NT2/D1 (cell line): ENCODE results near the gene DYSF.

ENCODE experiments used
- DNase-seq: peaks from one replicate; pipeline ENCODE4 v3.0.0-alpha.2; 2011; ENCODE audit warnings: low read depth, low spot score
- H3K27me3 ChIP-seq: 2 replicates; pipeline ENCODE4 v1.6.0; 2011; ENCODE audit warnings: mild to moderate bottlenecking; ENCODE audit not compliant: insufficient read length, insufficient read depth
- H3K36me3 ChIP-seq: 2 replicates; pipeline ENCODE4 v1.6.1; 2011; ENCODE audit warnings: mild to moderate bottlenecking, low read length, mixed read lengths; ENCODE audit not compliant: insufficient read depth, insufficient read length
- H3K4me1 ChIP-seq: 2 replicates; pipeline ENCODE4 v1.5.1; 2011; ENCODE audit not compliant: insufficient read depth, insufficient read length
- H3K4me3 ChIP-seq: 2 replicates; pipeline ENCODE4 v1.5.1; 2011; ENCODE audit warnings: low read depth; ENCODE audit not compliant: insufficient read length
- H3K9ac ChIP-seq: 2 replicates; pipeline ENCODE4 v1.6.0; 2011; ENCODE audit warnings: low read depth; ENCODE audit not compliant: insufficient read length
- H3K9me3 ChIP-seq: 2 replicates; pipeline ENCODE4 v1.5.1; 2011; ENCODE audit warnings: mild to moderate bottlenecking, low read length; ENCODE audit not compliant: insufficient read depth
- SUZ12 ChIP-seq: IDR thresholded peaks from 2 replicates; pipeline ENCODE4 v1.6.1; 2011; ENCODE audit not compliant: insufficient read length, insufficient read depth; ENCODE audit errors: extremely low read depth
- YY1 ChIP-seq: IDR thresholded peaks from 2 replicates; pipeline ENCODE4 v1.6.1; 2011; ENCODE audit not compliant: insufficient read length, insufficient read depth
- ZNF274 ChIP-seq: IDR thresholded peaks from 2 replicates; pipeline ENCODE4 v1.6.1; 2011; ENCODE audit warnings: mild to moderate bottlenecking, low read depth, low read length

DYSF gene

DNA sequence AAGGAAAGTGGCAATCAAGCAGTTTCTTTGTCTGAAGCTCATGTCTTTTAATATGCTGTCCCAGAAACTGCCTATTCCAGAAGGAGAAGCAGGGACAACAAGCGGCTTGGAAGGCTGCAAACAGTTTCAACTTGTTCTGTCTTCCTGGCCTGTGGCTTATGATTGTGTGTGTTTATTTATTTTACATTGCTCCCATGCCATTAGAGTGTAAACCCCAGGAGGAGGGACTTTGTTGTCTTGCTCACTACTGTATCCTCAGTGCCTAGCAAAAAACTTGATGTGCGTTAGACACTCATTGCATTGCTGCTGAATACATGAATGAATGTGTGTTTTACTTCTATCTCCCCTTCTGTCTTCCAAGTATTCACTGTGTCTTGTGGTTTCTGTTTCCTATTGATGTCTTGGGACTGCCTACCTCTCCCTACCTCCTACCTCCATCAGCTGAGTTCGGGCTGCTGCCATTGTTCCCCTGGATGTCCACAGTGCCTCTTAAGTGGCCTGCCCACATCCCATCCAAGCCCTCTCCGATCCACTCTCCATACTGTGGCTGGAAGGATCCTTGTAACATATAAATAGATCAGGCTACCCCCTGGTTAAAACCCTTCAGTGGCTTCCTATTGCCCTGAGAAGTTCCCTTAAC, 261.4 kb downstream of the DYSF start:
- H3K36me3 ChIP-seq: no peaks in the 10 kb centered on the region
- no peak for DNase-seq

DNA sequence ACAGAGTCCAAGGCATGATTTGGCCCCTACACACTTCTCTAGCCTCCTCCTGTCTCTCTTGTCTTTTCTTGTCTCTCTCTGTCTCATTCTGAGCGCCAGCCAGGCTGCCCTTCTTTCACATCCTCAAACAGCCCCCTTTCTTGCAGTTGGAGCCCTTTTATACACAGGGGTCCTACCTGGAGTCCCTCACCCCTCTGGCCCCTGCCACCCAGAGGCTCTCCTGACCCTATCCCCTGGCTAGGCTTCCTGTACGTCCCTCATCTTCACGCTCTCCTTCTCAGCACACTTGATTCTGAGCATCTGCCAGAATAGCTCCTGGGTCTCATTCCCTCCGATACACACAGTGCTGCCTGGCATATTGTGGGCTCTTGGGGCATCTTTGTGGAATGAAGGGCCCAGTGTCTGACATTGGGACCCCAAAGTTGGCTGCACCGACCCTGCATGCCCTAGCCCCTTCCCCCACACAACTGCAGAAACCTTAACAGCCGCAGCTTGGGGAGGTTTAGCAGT, 261.9 kb downstream of the DYSF start:
- Histone ChIP-seq H3K9me3 (no peaks in the 10 kb centered on the region), H3K4me3 (no peak overlapping the region), H3K27me3 (no peaks in the 10 kb centered on the region), H3K9ac (no peak overlapping the region), H3K36me3 (no peaks in the 10 kb centered on the region), H3K4me1 (no peaks in the 10 kb centered on the region)
- TF ChIP-seq ZNF274 (no peak), YY1 (no peak), SUZ12 (no peak)
- no peak for DNase-seq

More for the DNA sequence above, 261.4 kb downstream of the DYSF start:
- no peak overlapping the region for H3K9ac ChIP-seq
- TF ChIP-seq ZNF274: no peak
- TF ChIP-seq YY1: no peak
- H3K4me1 ChIP-seq: no peaks in the 10 kb centered on the region
- H3K4me3 ChIP-seq: no peak overlapping the region
- H3K9me3 ChIP-seq: no peaks in the 10 kb centered on the region
- H3K27me3 ChIP-seq: no peaks in the 10 kb centered on the region

DNA sequence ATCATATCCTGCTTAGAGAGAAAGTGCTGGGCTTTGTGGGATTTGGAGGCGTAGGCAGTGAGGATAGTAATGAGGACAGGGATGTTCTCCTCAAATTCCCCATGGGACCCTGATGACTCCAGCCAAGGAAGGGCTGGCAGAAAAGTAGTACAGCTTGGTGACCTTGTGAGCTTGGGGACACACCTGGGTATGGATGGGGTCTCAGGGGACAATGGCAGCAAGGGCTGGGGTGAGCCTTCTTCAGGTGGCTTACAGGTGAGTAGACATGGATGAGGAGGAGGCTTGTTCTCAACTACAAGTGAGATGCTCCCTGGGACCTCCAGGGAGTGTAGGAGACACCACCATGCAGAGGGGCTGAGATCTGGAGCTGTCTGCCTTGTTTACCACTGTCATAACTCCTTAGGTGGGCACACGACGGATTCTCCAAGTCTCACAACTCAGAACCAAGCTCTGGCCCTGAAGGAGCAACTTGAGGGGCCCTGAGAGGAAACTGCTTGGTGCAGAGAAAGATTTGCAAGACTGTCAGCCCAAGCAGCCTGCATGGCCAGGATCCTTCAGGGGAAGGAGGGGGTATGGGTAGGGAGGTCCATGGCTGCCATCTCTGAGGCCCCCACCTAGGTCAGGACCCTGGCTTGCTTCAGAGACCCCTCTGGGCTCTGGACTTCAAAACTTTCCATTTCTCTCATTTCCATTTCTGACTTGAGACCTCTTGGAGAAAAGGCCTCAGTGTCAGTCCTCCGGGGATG, 262.8 kb downstream of the DYSF start:
- TF ChIP-seq SUZ12 (no peak), ZNF274 (no peak), YY1 (no peak)
- Histone ChIP-seq H3K9ac (no peak overlapping the region), H3K4me1 (no peaks in the 10 kb centered on the region), H3K36me3 (no peaks in the 10 kb centered on the region), H3K4me3 (no peak overlapping the region), H3K27me3 (no peaks in the 10 kb centered on the region), H3K9me3 (no peaks in the 10 kb centered on the region)
- DNase-seq: no peak

DNA sequence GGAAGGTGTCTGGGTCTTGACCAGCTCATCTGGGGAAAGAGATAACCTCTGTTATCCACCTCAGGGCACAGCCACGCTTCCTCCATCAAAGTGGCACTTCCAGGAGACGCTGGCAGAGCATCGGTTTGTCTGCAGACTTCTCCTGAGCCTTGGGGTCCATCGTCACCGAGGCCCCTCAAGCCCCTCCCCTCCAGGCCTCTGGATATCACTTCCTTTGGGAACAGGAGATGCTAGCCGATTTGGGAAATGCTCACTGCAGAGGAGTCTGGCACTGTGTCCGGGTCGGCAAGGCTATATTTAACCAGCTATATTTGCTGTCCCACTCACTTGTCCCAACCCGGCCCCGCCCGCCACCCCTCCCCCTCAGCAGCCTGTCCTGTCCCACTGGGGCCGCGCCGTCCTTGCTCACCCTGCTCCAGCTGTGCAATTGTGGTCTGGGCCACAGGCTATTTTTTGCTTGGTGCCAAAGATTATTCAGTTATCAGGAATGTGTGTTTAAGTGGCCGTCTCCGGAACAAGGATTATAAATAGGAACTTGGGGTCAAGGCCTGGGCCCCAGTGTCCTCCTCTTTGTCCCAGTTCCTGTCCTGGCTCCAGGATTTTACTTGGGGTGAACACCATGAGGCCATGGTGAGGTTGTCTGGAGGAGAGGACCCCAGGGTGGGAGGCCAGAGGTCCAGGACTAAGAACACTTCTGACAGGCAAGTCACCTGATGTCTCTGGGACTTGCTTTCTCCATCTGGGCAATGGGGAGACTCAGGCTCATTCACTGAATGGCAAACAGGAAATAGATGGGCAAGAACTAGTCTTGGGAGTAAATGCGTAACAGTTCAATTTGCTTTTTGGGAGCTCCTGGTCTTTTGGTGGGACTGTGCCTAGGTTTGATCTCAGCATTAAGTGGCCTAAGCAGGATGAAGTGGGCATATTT, 263.6 kb downstream of the DYSF start:
- TF ChIP-seq YY1 (no peak), ZNF274 (no peak), SUZ12 (no peak)
- Histone ChIP-seq H3K27me3 (no peaks in the 10 kb centered on the region), H3K9me3 (no peaks in the 10 kb centered on the region), H3K4me1 (no peaks in the 10 kb centered on the region), H3K4me3 (no peak overlapping the region), H3K36me3 (no peaks in the 10 kb centered on the region), H3K9ac (no peak overlapping the region)
- no peak for DNase-seq

DNA sequence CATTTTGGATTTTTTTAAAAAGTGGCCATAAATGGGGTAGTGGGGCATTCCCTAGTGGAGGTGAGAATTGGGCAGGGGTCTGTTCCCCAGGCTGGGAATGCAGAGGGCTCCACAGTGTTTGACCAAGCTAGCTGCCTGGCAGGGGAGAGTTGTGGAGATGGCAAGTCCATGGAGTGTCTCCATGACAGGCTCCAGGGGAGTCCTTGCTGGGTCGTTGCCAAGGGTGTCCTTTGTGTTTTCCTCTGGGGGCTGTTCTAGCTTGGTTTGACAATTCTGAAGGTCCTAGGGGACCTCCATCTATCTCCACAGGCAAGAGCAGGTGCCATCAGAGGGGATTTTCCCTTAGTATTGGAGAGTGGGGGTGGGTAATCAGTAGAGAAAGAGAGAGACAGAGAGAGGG, 265.3 kb downstream of the DYSF start:
- Histone ChIP-seq H3K36me3 (no peaks in the 10 kb centered on the region), H3K27me3 (no peaks in the 10 kb centered on the region), H3K4me1 (no peaks in the 10 kb centered on the region), H3K9ac (no peak overlapping the region), H3K9me3 (no peaks in the 10 kb centered on the region), H3K4me3 (no peak overlapping the region)
- DNase-seq: no peak
- TF ChIP-seq ZNF274 (no peak), SUZ12 (no peak), YY1 (no peak)

DNA sequence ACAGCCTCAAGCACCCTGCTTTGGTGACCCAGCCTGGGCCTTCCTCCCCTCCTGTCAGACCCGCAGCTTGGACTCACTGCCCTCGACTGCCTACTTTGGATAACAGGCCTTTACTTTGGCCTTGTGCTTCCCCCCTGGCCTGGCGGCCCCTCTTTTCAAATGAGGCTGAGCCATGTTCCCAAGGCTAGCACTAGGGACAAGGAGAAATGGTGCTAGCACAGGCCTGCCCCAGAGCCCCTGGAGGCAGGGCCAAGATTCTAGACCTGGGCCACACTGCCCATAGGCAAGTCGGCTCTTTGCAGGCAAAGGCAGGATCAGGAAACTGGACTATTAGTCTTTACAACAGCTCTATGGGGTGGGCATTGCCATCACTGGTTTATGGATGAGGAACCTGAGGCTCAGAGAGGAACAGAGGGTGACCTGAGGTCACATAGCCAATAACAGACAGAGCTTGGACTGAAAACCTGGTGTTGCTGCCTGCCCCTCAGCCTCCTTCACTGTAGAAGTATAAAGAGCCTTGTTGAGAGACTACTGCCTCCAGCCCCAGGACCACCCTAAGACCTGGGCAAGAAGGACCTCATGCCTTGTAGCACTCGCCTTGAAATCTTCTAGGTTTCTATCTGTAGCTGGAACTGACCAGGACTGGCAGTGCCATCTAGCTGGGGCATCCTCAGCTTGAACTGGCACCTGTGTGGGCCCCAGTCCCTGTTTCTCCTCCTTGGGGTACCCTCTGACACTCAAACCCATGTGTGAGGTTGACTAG, 266.3 kb downstream of the DYSF start:
- H3K4me3 ChIP-seq: no peak overlapping the region
- DNase-seq: no peak
- no peaks in the 10 kb centered on the region for H3K36me3 ChIP-seq
- H3K9ac ChIP-seq: no peak overlapping the region
- H3K9me3 ChIP-seq: peaks cover 7% of the 10 kb centered on the region
- TF ChIP-seq SUZ12 (no peak), YY1 (no peak), ZNF274 (no peak)
- H3K27me3 ChIP-seq: no peaks in the 10 kb centered on the region
- no peaks in the 10 kb centered on the region for H3K4me1 ChIP-seq

DNA sequence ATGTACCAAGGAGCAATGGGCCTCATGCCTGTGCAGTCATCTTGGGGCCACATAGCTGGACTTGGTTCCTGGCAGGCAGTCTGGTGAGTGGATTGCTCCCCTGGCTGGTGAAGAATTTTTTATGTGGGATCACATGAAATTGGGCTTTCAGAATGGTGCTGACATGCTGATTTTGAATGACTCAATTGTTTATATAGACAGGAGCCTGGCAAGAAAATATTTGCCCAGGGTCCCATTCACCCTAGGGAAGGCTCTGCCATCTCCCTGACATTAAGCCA, 266.9 kb downstream of the DYSF start:
- H3K9me3 ChIP-seq: peaks cover 11% of the 10 kb centered on the region
- no peak for TF ChIP-seq YY1
- no peak for TF ChIP-seq SUZ12
- no peak for TF ChIP-seq ZNF274
- no peaks in the 10 kb centered on the region for H3K4me1 ChIP-seq
- no peaks in the 10 kb centered on the region for H3K36me3 ChIP-seq
- DNase-seq: no peak
- H3K4me3 ChIP-seq: no peak overlapping the region
- no peak overlapping the region for H3K9ac ChIP-seq
- H3K27me3 ChIP-seq: no peaks in the 10 kb centered on the region
